Left renal pelvis (tissue), 4 donors: ENCODE measurements around the gene PRKN. TPM values are rescaled to one million over a fixed set of nuclear protein-coding genes. Genes with fewer than 3 reads are reported as not detected.

Experiments
- DNase-seq, 4 donors: peaks; one replicate each; pipeline ENCODE4 v3.0.0-alpha.2; 2013; ENCODE audit warnings: low read depth in 4 of 4, low spot score in 3 of 4
- polyA plus RNA-seq, 4 donors: library from polyadenylated mRNA; unstranded; fragments of 120-200 nt; gene quantifications; one replicate each; pipeline ENCODE4 v1.2.1, GENCODE V29; 2013; ENCODE audit not compliant: insufficient read length in 4 of 4

PRKN gene
- polyA plus RNA-seq, 4 donors = 1.5 to 11.9 (median 9.8) TPM

- DNase-seq = no peak
Measured at GRCh38 chr6:162100096-162100495, 627.5 kb downstream of the PRKN start.

DNA sequence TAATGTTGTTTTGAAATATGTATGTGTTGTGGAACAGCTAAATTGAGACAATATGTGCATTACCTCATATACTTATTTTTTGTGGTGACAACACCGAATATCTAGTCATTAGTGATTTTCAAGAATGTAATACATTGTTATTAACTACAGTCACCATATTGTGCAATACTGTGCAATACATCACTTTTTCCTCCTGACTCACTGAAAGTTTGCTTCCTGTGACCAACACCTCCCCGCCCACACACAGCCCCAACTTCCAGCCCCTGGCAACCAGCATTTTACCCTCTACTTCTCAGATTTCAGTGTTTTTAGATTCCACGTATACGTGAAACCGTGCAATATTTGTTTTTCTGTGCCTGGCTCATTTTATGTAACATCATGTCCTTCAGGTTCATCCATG, 627.9 kb downstream of the PRKN start:
- DNase-seq = no peak

DNA sequence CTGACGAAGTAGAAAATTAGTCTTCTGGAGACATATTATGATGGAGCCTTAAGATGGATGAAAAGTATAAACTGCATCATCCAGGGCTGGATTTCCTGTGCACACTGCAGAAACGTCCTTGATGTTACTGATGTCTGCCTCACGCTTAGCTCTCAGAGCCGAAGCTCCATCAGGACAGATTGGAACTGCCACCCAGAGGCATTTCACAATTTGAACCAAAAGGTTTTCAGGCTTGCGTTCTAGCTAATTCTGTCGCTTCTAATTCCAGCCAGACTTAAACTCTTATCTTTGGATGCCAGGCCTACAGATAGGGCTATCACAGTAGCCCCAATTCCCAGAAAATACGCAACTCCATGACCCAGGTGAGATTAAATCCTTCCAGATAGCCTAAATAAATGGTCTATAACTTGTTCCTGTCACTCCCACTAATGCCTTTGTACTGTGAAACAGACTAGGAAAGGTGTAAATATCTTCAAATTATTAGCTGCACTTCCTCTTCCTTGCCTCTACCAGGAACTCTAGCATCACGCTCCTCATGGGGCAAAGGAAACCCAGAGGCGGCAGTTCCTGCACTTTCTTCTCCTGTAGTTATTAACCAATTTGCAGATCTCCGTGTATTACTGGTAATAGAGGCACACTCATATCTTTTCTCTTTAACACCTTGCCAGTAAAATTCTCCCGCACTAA, 634.6 kb downstream of the PRKN start:
- no peak for DNase-seq

- no peak for DNase-seq
Measured at GRCh38 chr6:162090734-162091133, 636.8 kb downstream of the PRKN start.

DNA sequence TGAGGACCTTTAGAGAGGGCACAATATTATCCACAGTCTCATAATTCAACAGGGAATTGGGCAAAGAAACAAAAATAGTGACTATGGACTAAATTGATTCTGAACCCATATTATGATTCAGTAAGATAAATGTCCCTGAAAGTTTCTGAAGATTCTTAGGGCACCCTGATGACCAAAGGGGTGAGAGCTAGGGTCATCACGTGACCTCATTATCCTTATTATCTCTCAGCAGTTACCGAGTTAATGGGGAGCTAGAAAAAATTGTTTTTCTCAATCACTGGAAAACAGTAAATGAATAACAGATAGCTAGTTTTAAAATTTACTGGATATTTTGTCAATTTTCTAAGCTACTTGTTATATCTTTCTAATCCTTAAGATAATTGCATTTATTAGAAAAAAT, 639.5 kb downstream of the PRKN start:
- no peak for DNase-seq

DNA sequence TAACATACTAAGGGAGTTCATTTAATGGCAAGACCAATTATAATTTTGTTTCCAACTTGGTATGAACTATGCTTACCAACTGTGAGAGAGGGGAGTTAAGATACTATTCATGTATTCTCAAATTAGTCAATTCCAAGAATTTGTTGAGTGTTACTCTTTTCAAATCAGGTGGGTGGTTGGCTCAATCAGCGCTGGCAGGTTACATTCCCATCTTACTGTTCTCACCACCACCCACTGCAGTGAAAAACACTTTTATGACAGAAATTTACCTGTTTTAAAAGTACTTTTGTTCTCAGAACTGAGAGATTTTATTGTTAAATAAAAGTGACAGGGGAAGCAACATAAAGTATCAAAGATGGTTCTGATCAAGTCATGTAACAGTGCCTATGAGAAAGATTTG, 642.0 kb downstream of the PRKN start:
- no peak for DNase-seq

DNA sequence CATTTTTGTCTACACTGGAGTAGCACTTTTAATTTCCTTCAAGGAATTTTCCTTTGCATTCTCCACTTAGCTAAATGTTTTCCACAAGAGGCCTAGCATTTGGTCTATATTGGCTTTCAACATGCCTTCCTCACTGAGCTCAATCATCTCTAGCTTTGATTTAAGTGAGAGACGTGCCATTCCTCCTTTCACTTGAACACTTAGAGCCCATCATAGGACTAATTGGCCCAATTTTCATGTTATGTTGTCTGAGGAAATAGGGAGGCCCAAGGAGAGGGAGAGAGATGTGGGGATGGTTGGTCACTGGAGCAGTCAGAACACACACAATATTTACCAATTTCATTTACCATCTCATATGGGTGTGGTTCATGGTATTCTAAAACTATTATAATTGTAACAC, 645.0 kb downstream of the PRKN start:
- DNase-seq = no peak

DNA sequence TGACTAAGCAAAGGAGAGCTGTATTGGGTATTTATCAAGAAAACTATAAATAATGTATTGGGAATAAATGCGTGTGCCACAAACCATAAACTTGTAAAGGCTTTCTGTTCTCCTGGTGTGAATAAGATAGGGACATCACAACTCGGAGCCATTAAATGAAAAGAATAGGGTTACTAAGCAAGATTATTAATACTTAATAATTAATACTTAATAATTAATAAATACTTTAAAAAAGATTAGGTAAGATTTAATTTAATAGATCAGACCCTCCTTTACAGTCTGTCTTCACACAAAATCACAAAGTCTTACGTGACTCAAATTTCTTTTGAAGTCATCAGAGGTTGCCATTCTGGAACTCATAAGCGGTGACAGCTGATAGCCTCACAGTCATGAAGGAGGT, 648.9 kb downstream of the PRKN start:
- DNase-seq = no peak

GRCh38 chr6:162078126-162078525, 649.4 kb downstream of the PRKN start:
- no peak for DNase-seq

DNA sequence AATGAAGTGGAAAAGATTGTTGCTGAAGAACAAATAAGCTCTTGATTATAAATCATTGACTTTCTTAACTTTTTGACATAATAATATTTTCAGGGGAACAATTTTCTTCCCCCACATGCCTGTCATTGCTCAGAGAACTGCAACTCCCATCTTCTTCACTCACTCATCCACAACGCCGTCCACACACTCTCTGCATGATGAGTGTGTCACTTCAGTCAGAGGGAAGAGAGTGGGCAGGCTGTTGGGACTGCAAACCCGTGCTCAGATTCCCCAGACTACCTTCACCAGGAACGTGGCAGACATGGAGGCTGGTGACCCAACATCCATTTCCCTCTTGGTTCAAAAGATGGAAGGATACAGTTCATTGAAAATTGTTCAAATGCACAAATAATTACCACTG, 650.8 kb downstream of the PRKN start:
- no peak for DNase-seq

DNA sequence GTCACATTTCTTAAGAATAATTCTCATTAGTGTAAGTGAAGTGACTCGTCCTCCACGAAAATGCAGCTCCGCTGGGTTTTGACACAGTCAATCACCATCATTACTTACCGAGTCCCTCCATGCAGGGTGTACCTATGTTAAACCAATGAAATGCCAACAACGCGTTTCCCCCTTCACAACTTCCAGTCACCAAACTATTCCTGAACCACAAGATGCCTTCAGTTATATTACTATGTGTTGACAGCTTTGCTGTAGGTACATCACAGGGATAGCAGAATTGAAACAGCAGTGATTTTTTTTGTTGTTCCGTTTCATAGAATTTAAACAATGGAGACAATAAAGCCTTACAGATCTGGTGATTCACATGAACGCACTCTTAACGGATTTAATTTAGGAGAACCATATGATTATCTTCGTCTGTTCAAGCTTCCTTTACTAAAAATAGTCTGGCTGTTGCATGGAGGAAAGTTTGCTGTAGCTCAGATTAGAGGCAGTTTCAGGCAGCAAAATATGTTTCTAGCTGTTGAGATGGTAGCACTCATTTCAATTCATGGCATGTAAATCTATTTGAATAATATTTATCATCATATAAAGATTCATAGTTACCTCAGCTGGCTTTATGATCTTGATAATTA, 652.8 kb downstream of the PRKN start:
- DNase-seq = no peak

GRCh38 chr6:162070639-162071038, 656.9 kb downstream of the PRKN start:
- DNase-seq = no peak

- DNase-seq = no peak
Measured at GRCh38 chr6:162069995-162070394, 657.6 kb downstream of the PRKN start.

GRCh38 chr6:162068340-162068739, 659.2 kb downstream of the PRKN start:
- no peak for DNase-seq

- no peak for DNase-seq
Measured at GRCh38 chr6:162063666-162064065, 663.9 kb downstream of the PRKN start.

GRCh38 chr6:162058281-162058875, 669.2 kb downstream of the PRKN start:
- DNase-seq = peak in 2 of 4 donors; percentile 8 to 17

DNA sequence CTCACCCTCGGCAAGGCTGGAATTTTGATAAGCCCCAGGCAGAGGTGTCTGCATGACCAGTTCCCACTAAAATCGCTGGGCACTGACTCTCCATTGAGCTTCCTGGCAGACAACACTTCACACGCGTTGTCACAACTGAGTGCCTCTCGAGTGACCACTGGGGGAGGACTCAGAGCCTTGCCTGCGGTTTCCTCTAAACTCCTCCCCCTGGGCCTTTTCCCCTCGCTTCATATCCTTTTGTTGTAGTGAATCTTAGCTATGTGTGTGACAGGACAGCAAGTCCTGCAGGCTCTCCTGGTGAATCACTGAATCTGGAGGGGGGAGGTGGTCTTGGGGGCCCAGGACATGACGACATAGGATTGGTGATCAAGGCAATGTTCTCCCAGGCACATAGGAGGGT, 670.8 kb downstream of the PRKN start:
- no peak for DNase-seq

DNA sequence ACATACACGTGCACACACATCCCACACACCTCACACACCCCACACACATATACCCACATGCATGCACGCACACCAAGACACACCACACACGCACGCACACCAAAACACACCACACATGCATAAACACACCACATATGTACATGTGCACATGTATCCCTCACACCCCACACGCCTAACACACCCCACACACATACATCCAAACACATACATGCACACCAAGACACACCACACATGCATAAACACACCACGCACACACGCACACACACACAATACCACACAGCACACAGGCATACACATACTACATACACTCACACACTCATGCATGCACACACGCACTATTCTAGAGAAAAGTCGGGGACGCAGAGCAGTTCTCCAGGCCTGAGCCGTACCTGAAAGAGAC, 671.5 kb downstream of the PRKN start:
- DNase-seq = no peak

DNA sequence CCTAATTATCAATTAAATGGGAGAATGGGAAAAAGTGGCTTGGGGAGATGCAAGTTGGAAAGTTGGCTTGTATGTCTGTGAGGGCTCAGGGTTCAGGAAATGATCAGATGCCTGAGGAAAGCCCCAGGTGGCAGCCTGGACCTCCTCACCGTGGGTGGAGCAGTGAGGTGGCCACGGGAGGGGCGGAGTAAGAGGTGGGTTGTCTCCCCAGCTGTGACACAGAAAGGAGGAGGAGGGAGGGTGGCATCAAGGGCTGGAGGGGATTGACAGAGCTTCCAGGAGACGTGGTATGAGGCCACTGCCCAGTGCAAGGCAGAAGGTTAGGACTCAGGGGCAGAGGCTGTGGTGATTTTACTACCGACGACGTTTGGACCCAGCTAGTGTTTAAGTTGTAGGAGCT, 672.2 kb downstream of the PRKN start:
- DNase-seq = no peak

DNA sequence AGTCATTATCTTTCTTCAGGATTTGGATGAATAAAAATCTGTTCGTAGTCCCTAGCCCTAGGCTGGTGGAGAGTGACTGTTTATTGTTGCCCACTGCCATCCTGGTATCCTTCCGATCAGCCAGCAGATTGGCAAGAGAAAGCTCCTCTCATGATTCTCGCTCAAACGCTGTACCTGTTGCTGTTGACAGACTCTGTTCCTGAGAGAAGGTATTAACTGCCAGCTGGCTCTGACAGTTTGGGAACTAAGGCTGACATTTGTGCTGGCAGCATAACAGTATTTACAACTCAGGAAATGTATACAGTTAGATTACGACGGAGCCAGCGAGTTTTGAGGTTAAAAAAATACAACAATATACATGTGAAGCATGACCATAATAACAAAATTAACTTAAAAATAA, 674.5 kb downstream of the PRKN start:
- no peak for DNase-seq

DNA sequence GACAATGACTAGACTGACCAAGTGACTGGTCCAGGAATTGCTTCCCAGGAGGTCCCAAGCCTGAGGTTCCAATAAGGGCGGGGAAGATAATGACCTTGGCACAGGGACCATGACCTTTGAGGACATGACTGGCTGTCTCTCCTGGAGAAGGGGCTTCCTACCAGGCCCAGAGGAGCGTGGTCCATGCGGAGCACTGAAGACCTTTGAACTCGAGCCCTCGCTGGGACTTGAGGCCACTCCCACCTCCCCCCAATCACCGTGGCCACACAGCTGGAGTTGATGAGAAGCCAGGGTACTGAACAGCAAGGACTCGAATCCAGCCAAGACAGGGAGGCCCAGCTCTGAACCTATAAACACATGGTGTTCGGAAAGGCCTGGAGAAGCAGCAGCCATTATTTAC, 677.0 kb downstream of the PRKN start:
- DNase-seq = no peak

DNA sequence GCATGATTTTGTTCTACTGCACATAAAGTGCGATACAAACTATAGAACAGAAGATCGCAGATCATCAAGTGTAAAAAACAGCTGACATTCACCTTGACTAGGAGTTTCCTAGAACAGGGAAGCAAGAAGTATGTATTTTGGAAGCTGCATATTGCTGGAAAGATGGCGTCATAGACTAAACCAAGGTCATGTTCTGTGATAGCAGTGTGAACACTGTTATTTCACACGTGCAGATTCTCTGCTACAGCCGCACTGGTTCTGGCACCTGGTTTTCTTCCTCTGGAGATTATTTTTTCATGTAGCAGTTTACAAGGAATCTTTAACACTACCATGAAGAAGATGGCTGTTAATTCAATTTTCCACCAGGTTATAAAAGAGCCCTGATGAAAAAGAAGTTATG, 681.2 kb downstream of the PRKN start:
- no peak for DNase-seq
